BE2C (cell line): ENCODE results near the gene CCDC187.

Experiments
- DNase-seq: peaks from one replicate; pipeline ENCODE4 v3.0.0-alpha.2; 2020
- H3K27me3 ChIP-seq: fragments of 250-450 bp; sonication (Bioruptor Pico); 2 replicates; pipeline ENCODE4 v1.5.1; 2020; ENCODE audit warnings: mild to moderate bottlenecking
- H3K36me3 ChIP-seq: fragments of 250-450 bp; sonication (Bioruptor Pico); 2 replicates; pipeline ENCODE4 v1.5.1; 2020; ENCODE audit warnings: mild to moderate bottlenecking
- H3K4me1 ChIP-seq: fragments of 250-450 bp; sonication (Bioruptor Pico); 2 replicates; pipeline ENCODE4 v1.5.1; 2020
- H3K4me3 ChIP-seq: 2 replicates; pipeline ENCODE4 v1.5.1; 2011; ENCODE audit warnings: low read depth, low read length
- H3K9me3 ChIP-seq: fragments of 250-450 bp; sonication (Bioruptor Pico); 2 replicates; pipeline ENCODE4 v1.5.1; 2020
- CTCF ChIP-seq: IDR thresholded peaks from 2 replicates; pipeline ENCODE4 v1.5.1; 2012; ENCODE audit warnings: mild to moderate bottlenecking, low read depth, low read length

The CCDC187 gene

DNA sequence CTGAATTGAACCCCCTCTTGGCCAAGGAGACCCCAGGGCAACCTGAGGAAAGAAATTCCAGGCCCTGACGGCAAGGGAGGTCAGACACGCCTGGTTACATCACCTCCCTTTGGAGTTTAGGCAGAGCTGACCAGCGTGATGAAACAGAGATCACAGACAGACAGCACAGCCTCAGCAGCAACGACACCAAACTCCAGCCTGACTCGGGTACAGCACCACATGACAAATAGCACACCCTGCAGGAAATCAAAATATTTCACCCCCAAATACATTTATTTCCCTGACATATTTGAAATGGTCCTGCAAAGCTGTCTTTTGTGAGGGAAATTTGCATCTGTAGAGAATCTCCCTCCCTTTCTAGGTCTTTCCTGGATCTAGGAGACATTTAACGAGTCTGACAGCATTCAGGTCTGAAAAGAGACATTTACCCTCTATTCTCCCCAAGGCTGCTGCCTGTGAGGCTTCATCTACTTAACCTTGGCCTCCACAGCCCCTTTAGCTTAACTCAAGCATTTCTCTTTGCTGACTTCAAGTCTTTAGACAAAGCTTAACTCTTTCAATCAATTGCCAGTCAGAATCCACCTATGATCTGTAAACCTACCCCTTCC, 60.9 kb downstream of the CCDC187 start:
- Histone ChIP-seq H3K36me3 (peaks cover 23% of the 10 kb centered on the region), H3K4me1 (peaks cover 17% of the 10 kb centered on the region), H3K9me3 (no peaks in the 10 kb centered on the region), H3K4me3 (peak overlapping the region; percentile 83), H3K27me3 (no peaks in the 10 kb centered on the region)
- peak; percentile 37 for DNase-seq
- TF ChIP-seq CTCF: peak; percentile 43

DNA sequence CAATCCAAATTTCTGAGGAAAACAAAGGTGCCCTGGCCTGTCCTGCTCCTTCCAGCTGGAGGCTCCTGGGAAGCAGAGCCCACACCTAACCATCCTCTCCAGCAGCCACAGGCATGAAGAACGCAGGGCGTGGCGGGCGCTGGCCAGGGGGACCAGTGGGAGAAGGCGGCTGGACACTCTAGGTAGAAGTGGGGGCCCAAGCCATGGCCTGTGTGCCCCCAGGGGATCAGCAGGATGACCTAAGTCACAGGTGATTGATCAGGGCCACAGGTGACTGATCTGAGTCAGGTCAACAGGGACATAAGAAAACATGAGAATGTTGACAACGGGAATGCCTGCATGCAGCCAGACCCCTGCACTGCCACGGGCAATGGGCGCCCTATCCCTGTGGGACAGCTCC, 61.6 kb downstream of the CCDC187 start:
- Histone ChIP-seq H3K4me3 (no peak overlapping the region), H3K27me3 (no peaks in the 10 kb centered on the region), H3K4me1 (peaks cover 15% of the 10 kb centered on the region), H3K9me3 (no peaks in the 10 kb centered on the region), H3K36me3 (peaks cover 27% of the 10 kb centered on the region)
- TF ChIP-seq CTCF: no peak
- no peak for DNase-seq

DNA sequence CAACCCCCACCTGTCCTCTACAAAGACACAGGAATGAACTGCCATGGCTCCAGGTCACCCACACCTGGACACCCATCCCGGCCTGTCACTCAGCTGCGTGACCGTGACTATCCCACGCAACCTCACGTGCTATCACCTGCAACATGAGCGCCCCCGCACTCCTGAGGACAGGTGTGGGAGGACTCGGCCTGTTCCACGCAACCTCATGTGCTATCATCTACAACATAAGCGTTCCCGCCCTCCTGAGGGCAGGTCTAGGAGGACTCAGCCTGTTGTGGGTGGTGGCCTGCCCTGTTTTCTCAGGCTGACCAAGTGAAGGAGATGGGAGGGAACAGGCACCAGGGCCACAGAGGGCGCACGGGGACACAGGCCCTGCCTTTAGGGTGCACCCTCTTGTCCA, 62.4 kb downstream of the CCDC187 start:
- no peaks in the 10 kb centered on the region for H3K9me3 ChIP-seq
- TF ChIP-seq CTCF: no peak
- DNase-seq: no peak

GRCh38 chr9:136240941-136241340, 63.0 kb downstream of the CCDC187 start:
- peaks cover 12% of the 10 kb centered on the region for H3K4me1 ChIP-seq
- no peaks in the 10 kb centered on the region for H3K27me3 ChIP-seq
- DNase-seq: no peak
- no peaks in the 10 kb centered on the region for H3K9me3 ChIP-seq
- H3K4me3 ChIP-seq: no peak overlapping the region
- TF ChIP-seq CTCF: no peak
- H3K36me3 ChIP-seq: peaks cover 34% of the 10 kb centered on the region

More for the DNA sequence above, 62.4 kb downstream of the CCDC187 start:
- Histone ChIP-seq H3K4me3 (no peak overlapping the region), H3K4me1 (peaks cover 15% of the 10 kb centered on the region), H3K36me3 (peaks cover 28% of the 10 kb centered on the region), H3K27me3 (no peaks in the 10 kb centered on the region)

DNA sequence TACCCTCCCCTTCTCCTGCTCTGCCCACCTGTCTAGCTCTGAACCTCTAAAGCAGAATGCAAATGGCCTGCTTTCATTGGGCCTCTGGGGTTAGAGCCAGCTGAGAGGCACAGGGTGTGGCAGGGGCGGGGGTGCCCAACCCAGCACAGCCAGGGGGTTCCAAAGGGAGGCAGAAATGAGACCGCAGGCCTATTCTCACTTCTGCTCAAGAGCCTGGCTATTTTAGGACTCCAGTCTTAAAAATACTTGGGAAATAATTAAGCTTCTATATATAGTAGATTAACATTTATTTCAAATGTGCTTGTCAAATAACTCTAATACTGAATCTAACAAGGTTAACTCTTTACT, 63.9 kb downstream of the CCDC187 start:
- Histone ChIP-seq H3K4me1 (peaks cover 12% of the 10 kb centered on the region), H3K4me3 (no peak overlapping the region), H3K27me3 (no peaks in the 10 kb centered on the region), H3K36me3 (peaks cover 44% of the 10 kb centered on the region), H3K9me3 (no peaks in the 10 kb centered on the region)
- no peak for DNase-seq
- no peak for TF ChIP-seq CTCF

GRCh38 chr9:136239135-136239982, 64.5 kb downstream of the CCDC187 start:
- TF ChIP-seq CTCF: no peak

More at GRCh38 chr9:136239135-136239982, 64.5 kb downstream of the CCDC187 start:
- Histone ChIP-seq H3K36me3 (peaks cover 47% of the 10 kb centered on the region), H3K9me3 (no peaks in the 10 kb centered on the region), H3K4me3 (no peak overlapping the region), H3K27me3 (no peaks in the 10 kb centered on the region), H3K4me1 (peaks cover 12% of the 10 kb centered on the region)
- DNase-seq: no peak
